ENCODE results near the gene CSE1L. TPM values are rescaled to one million over a fixed set of nuclear protein-coding genes. Genes with fewer than 3 reads are reported as not detected.
"Not testable (repeated sequence)": the region's sequence is repeated elsewhere in the genome, so short reads cannot be mapped to it uniquely, and the experiment has no call there.

The CSE1L gene
- 10 to 100 TPM; 54.7 to 61.3 TPM for total RNA-seq

GRCh38 chr20:49046087-49046900 lies at the start of gene CSE1L:
Gene CSE1L (plus strand): TSS chr20:49046312. CDS start chr20:49058464, 12,152 bp downstream.
- Mint-ChIP-seq H3K27ac (peak within 1 kb of the TSS; percentile 95), H3K4me1 (ENCODE audit: low read depth) (peaks cover 44% of the 10 kb centered on the region), H3K36me3 (ENCODE audit: insufficient read depth in 2 of 2) (peaks cover 4 to 20% of the 10 kb centered on the region in 2 donors), H3K27me3 (ENCODE audit: low read depth) (no peaks in the 10 kb centered on the region), H3K4me3 (peak within 1 kb of the TSS; percentile 97 to 99), H3K9me3 (no peaks in the 10 kb centered on the region)
- ATAC-seq (replicated peaks in 1 of 2) = peak; percentile 90 to 91
- DNase-seq = peak; percentile 96

- Mint-ChIP-seq H3K4me3 (no peak overlapping the region), H3K9me3 (no peaks in the 10 kb centered on the region), H3K27me3 (ENCODE audit: low read depth) (no peaks in the 10 kb centered on the region), H3K27ac (no peak overlapping the region), H3K4me1 (ENCODE audit: low read depth) (no peaks in the 10 kb centered on the region), H3K36me3 (ENCODE audit: insufficient read depth in 2 of 2) (peaks cover 3 to 15% of the 10 kb centered on the region in 2 donors)
- no peak for DNase-seq
- ATAC-seq (replicated peaks in 1 of 2) = no peak
These were observed 45.9 kb upstream of the CSE1L start for GRCh38 chr20:48999890-49000870.

GRCh38 chr20:49001741-49002140 lies 44.4 kb upstream of the CSE1L start:
- no peak overlapping the region for H3K4me3 Mint-ChIP-seq
- H3K9me3 Mint-ChIP-seq = no peaks in the 10 kb centered on the region
- DNase-seq (no peak), ATAC-seq (replicated peaks in 1 of 2) (no peak)
- no peaks in the 10 kb centered on the region for H3K27me3 Mint-ChIP-seq (ENCODE audit: low read depth)
- H3K27ac Mint-ChIP-seq = no peak overlapping the region
- H3K4me1 Mint-ChIP-seq (ENCODE audit: low read depth) = no peaks in the 10 kb centered on the region
- peaks cover 6 to 15% of the 10 kb centered on the region in 2 donors for H3K36me3 Mint-ChIP-seq (ENCODE audit: insufficient read depth in 2 of 2)

- Mint-ChIP-seq H3K27ac (peak overlapping the region; percentile 8), H3K36me3 (ENCODE audit: insufficient read depth in 2 of 2) (peaks cover 4% of the 10 kb centered on the region in 2 donors), H3K27me3 (ENCODE audit: low read depth) (no peaks in the 10 kb centered on the region), H3K9me3 (no peaks in the 10 kb centered on the region), H3K4me1 (ENCODE audit: low read depth) (no peaks in the 10 kb centered on the region), H3K4me3 (no peak overlapping the region)
- DNase-seq (no peak), ATAC-seq (replicated peaks in 1 of 2) (no peak)
These were observed 39.6 kb upstream of the CSE1L start for GRCh38 chr20:49006446-49006980.

GRCh38 chr20:49009899-49010631 lies 36.0 kb upstream of the CSE1L start:
- Mint-ChIP-seq H3K9me3 (no peaks in the 10 kb centered on the region), H3K36me3 (ENCODE audit: insufficient read depth in 2 of 2) (peaks cover 4 to 5% of the 10 kb centered on the region in 2 donors), H3K4me3 (no peak overlapping the region), H3K27ac (no peak overlapping the region), H3K4me1 (ENCODE audit: low read depth) (no peaks in the 10 kb centered on the region), H3K27me3 (ENCODE audit: low read depth) (no peaks in the 10 kb centered on the region)
- no peak for DNase-seq
- no peak for ATAC-seq (replicated peaks in 1 of 2)

- DNase-seq = no peak
- Mint-ChIP-seq H3K4me3 (no peak overlapping the region), H3K36me3 (ENCODE audit: insufficient read depth in 2 of 2) (peaks cover 12 to 13% of the 10 kb centered on the region in 2 donors)
These were observed 21.9 kb upstream of the CSE1L start for GRCh38 chr20:49024220-49024619.

GRCh38 chr20:49028177-49028576 lies 17.9 kb upstream of the CSE1L start:
- ATAC-seq (replicated peaks in 1 of 2); H3K4me1 Mint-ChIP-seq (ENCODE audit: low read depth); H3K27ac Mint-ChIP-seq; H3K9me3 Mint-ChIP-seq; DNase-seq; H3K27me3 Mint-ChIP-seq (ENCODE audit: low read depth); H3K4me3 Mint-ChIP-seq: not testable (repeated sequence)
- peaks cover 9 to 16% of the 10 kb centered on the region in 2 donors for H3K36me3 Mint-ChIP-seq (ENCODE audit: insufficient read depth in 2 of 2)

More at GRCh38 chr20:49024220-49024619, 21.9 kb upstream of the CSE1L start:
- Mint-ChIP-seq H3K4me1 (ENCODE audit: low read depth) (no peaks in the 10 kb centered on the region), H3K9me3 (no peaks in the 10 kb centered on the region), H3K27me3 (ENCODE audit: low read depth) (no peaks in the 10 kb centered on the region), H3K27ac (no peak overlapping the region)
- ATAC-seq (replicated peaks in 1 of 2) = no peak

- no peak overlapping the region for H3K27ac Mint-ChIP-seq
- no peaks in the 10 kb centered on the region for H3K9me3 Mint-ChIP-seq
- peaks cover 9 to 16% of the 10 kb centered on the region in 2 donors for H3K36me3 Mint-ChIP-seq (ENCODE audit: insufficient read depth in 2 of 2)
- no peak overlapping the region for H3K4me3 Mint-ChIP-seq
- H3K27me3 Mint-ChIP-seq (ENCODE audit: low read depth) = no peaks in the 10 kb centered on the region
- DNase-seq (no peak), ATAC-seq (replicated peaks in 1 of 2) (no peak)
- H3K4me1 Mint-ChIP-seq (ENCODE audit: low read depth) = no peaks in the 10 kb centered on the region
These were observed 17.4 kb upstream of the CSE1L start for GRCh38 chr20:49028684-49029083.

GRCh38 chr20:49029203-49029602 lies 16.9 kb upstream of the CSE1L start:
- DNase-seq (no peak), ATAC-seq (replicated peaks in 1 of 2) (no peak)
- Mint-ChIP-seq H3K27me3 (ENCODE audit: low read depth) (no peaks in the 10 kb centered on the region), H3K4me1 (ENCODE audit: low read depth) (no peaks in the 10 kb centered on the region), H3K9me3 (no peaks in the 10 kb centered on the region), H3K27ac (no peak overlapping the region), H3K36me3 (ENCODE audit: insufficient read depth in 2 of 2) (peaks cover 9 to 18% of the 10 kb centered on the region in 2 donors), H3K4me3 (no peak overlapping the region)

- DNase-seq (no peak), ATAC-seq (replicated peaks in 1 of 2) (no peak)
- Mint-ChIP-seq H3K27me3 (ENCODE audit: low read depth) (no peaks in the 10 kb centered on the region), H3K27ac (no peak overlapping the region), H3K9me3 (no peaks in the 10 kb centered on the region), H3K4me3 (no peak overlapping the region), H3K36me3 (ENCODE audit: insufficient read depth in 2 of 2) (peaks cover 3 to 15% of the 10 kb centered on the region in 2 donors), H3K4me1 (ENCODE audit: low read depth) (no peaks in the 10 kb centered on the region)
These were observed 15.0 kb upstream of the CSE1L start for GRCh38 chr20:49030954-49031619.

GRCh38 chr20:49032455-49032854 lies 13.7 kb upstream of the CSE1L start:
- no peaks in the 10 kb centered on the region for H3K27me3 Mint-ChIP-seq (ENCODE audit: low read depth)
- no peak for ATAC-seq (replicated peaks in 1 of 2)
- H3K4me3 Mint-ChIP-seq = no peak overlapping the region
- no peak for DNase-seq
- H3K27ac Mint-ChIP-seq = no peak overlapping the region
- H3K36me3 Mint-ChIP-seq (ENCODE audit: insufficient read depth in 2 of 2) = peaks cover 3 to 13% of the 10 kb centered on the region in 2 donors
- no peaks in the 10 kb centered on the region for H3K9me3 Mint-ChIP-seq
- H3K4me1 Mint-ChIP-seq (ENCODE audit: low read depth) = no peaks in the 10 kb centered on the region
